OCI-LY1 (cell line): ENCODE results near the gene BACH1.

Experiments
- CTCF ChIP-seq: fragments of 200-600 bp; sonication (generic), shearing (Covaris generic); IDR thresholded peaks from 2 replicates; pipeline ENCODE4 v1.5.1; 2017; ENCODE audit warnings: mild to moderate bottlenecking, antibody characterized with exemption, low read length, moderate library complexity, mixed read lengths
- EZH2 ChIP-seq: fragments of 200-600 bp; sonication (generic), shearing (Covaris generic); IDR thresholded peaks from 2 replicates; pipeline ENCODE4 v1.8.0; 2017; ENCODE audit warnings: borderline replicate concordance, mixed run types, mild to moderate bottlenecking, antibody characterized with exemption, low read length, moderate library complexity, mixed read lengths

GRCh38 chr21:29265690-29266479 lies 32.8 kb upstream of the BACH1 start:
- no peak for TF ChIP-seq CTCF
- no peak for TF ChIP-seq EZH2
